ENCODE results near the gene SPATA13.

GRCh38 chr13:24274452-24275021, 114.0 kb downstream of the SPATA13 start:
- TF ChIP-seq POLR2A (IDR thresholded peaks at IDR 0.05) (no peak), CTCF (IDR thresholded peaks at IDR 0.05) (no peak)
